PFSK-1 (cell line): Measurements from ENCODE around the gene SLC2A6.

ENCODE experiments used
- FOXP2 ChIP-seq: optimal IDR thresholded peaks from 2 replicates; pipeline ENCODE3; 2011; ENCODE audit warnings: borderline replicate concordance, control low read depth, inconsistent platforms; ENCODE audit not compliant: insufficient read depth; ENCODE audit errors: extremely low read length, extremely low read depth
- POLR2AphosphoS5 ChIP-seq: IDR thresholded peaks from 2 replicates; pipeline ENCODE4 v1.6.1; 2012; ENCODE audit warnings: low read depth, mild to moderate bottlenecking, control low read depth, low read length, moderate library complexity
- SIN3A ChIP-seq: IDR thresholded peaks from 2 replicates; pipeline ENCODE4 v1.6.1; 2012; ENCODE audit warnings: mild to moderate bottlenecking, low read length, moderate library complexity, borderline replicate concordance; ENCODE audit not compliant: insufficient read depth
- TAF1 ChIP-seq: IDR thresholded peaks from 2 replicates; pipeline ENCODE4 v1.6.1; 2012; ENCODE audit warnings: low read length, control low read depth, borderline replicate concordance; ENCODE audit not compliant: insufficient read depth
- TF ChIP-seq, protein P1 (sequence below), 2 experiments: IDR thresholded peaks; 2 replicates each; pipeline versions ENCODE4 v1.6.1 to v1.8.0; 2011 to 2012; ENCODE audit warnings: low read depth in 2 of 2, low read length in 2 of 2, control low read depth in 1 of 2, inconsistent platforms in 1 of 2, mild to moderate bottlenecking in 1 of 2, moderate library complexity in 1 of 2; ENCODE audit not compliant: insufficient read depth in 1 of 2

The SLC2A6 gene

DNA sequence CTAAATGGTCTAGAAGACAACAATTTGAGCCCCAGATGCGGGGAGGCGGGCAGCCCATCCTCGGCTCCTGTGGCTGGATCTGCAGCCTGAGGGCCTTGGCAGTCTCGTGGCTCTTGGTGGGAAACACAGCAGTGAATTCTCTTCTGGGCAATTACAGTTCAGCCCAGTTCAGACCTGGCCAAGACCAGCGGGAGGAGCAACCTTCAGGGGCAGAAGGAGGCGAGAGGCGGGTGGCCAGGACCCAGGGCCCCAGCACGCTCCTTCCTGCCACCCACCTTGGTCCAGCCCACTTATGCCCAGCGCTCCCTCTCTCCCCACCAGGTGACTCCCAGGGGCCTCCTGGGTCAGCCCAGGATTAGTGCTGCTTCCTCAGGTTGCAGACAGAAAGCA is 38.1 kb upstream of the SLC2A6 start:
- TF ChIP-seq FOXP2, result no peak
- TF ChIP-seq, protein P1, sequence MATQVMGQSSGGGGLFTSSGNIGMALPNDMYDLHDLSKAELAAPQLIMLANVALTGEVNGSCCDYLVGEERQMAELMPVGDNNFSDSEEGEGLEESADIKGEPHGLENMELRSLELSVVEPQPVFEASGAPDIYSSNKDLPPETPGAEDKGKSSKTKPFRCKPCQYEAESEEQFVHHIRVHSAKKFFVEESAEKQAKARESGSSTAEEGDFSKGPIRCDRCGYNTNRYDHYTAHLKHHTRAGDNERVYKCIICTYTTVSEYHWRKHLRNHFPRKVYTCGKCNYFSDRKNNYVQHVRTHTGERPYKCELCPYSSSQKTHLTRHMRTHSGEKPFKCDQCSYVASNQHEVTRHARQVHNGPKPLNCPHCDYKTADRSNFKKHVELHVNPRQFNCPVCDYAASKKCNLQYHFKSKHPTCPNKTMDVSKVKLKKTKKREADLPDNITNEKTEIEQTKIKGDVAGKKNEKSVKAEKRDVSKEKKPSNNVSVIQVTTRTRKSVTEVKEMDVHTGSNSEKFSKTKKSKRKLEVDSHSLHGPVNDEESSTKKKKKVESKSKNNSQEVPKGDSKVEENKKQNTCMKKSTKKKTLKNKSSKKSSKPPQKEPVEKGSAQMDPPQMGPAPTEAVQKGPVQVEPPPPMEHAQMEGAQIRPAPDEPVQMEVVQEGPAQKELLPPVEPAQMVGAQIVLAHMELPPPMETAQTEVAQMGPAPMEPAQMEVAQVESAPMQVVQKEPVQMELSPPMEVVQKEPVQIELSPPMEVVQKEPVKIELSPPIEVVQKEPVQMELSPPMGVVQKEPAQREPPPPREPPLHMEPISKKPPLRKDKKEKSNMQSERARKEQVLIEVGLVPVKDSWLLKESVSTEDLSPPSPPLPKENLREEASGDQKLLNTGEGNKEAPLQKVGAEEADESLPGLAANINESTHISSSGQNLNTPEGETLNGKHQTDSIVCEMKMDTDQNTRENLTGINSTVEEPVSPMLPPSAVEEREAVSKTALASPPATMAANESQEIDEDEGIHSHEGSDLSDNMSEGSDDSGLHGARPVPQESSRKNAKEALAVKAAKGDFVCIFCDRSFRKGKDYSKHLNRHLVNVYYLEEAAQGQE (IDR thresholded peaks at IDR 0.05; ENCODE audit: insufficient read depth in 1 of 2, low read depth in 2 of 2, low read length in 2 of 2), result no peak
- TF ChIP-seq TAF1, result no peak
- no peak for TF ChIP-seq SIN3A
- TF ChIP-seq POLR2AphosphoS5, result no peak

DNA sequence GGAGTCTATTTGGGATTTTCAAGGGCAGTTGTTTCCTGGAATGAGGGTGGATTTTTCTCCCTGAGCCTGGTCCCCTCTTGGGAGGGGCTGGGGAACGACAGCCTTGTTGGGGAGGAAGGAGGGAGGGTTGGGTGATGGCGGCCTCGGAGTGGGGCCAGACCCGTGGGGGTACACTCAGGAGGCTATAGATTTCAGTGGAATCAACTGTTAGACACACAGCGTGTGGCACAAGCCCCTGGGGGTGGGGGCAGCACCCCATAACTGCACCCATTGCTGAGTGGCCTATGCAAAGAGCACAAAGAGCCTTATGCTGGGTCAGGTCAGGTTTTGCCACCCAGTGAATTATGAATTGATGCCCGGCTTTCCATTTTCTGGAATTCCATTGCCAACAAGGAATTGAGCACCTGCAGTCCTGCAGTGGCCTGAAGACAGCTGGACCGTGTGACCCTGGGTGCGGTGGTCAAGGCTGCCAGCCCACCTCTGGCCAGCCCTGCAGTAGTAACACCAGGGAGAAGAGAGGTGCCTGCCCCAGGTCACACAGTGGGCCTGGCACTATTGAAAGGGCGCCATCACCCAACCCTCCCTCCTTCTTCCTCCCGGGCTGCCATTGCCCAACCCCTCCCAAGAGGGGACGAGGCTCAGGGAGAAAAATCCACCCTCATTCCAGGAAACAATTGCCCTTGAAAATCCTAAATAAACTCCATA is 37.5 kb upstream of the SLC2A6 start:
- no peak for TF ChIP-seq SIN3A
- TF ChIP-seq FOXP2, result no peak

DNA sequence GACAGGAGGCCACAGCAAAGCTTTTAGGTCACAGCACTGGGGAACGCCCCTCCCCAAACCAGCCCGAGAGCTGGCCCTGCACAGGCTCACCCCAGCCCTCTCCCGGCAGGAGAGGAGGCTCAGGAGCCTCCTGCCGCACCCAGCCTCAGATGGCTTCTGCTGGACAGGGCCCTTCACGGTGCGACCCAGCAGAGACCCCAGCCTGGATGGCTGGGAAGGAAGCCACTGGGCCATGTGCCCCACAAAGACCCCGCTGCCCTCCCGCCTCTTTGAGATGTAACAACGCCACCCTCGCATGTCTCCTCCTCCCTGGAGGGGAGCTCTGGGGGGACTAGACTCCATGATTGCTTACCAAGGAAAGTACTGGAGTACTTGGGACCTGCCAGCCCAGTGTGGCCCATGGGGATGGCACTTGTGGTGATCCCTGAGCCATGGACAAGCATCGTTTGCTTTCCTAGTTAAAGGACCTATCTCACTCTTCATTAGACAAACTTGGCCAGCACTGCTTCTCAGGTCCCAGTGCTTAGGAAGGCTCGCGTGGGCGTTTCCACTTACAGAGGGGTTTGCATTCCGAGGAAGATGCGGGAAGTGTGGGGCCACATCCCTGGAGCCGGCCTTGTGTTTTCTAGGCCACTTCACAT is 36.8 kb upstream of the SLC2A6 start:
- no peak for TF ChIP-seq TAF1
- no peak for TF ChIP-seq SIN3A
- TF ChIP-seq, protein P1 (IDR thresholded peaks at IDR 0.05; ENCODE audit: insufficient read depth in 1 of 2, low read depth in 2 of 2, low read length in 2 of 2), result no peak
- TF ChIP-seq FOXP2, result no peak
- no peak for TF ChIP-seq POLR2AphosphoS5

DNA sequence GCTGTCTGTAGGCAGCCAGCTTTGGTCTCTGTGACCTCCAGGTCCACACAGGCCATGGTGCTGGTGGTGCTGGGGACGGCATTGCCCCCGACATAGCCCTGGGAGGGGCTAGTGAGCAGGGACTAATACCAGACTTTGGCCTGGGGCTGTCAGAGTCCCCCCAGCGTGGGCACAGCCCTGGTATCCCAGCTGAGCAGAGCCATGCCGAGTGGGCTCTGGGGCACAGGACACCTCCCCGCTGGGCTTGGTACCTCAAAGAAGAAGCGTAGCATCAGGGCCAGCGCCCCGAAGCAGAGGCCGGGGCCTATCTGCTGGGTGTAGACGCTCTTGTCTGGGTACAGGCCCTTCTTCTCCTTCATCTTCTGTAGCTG is 36.3 kb upstream of the SLC2A6 start:
- TF ChIP-seq FOXP2 (no peak), TAF1 (no peak), POLR2AphosphoS5 (no peak), SIN3A (no peak)
- TF ChIP-seq, protein P1 (IDR thresholded peaks at IDR 0.05; ENCODE audit: insufficient read depth in 1 of 2, low read depth in 2 of 2, low read length in 2 of 2), result no peak

DNA sequence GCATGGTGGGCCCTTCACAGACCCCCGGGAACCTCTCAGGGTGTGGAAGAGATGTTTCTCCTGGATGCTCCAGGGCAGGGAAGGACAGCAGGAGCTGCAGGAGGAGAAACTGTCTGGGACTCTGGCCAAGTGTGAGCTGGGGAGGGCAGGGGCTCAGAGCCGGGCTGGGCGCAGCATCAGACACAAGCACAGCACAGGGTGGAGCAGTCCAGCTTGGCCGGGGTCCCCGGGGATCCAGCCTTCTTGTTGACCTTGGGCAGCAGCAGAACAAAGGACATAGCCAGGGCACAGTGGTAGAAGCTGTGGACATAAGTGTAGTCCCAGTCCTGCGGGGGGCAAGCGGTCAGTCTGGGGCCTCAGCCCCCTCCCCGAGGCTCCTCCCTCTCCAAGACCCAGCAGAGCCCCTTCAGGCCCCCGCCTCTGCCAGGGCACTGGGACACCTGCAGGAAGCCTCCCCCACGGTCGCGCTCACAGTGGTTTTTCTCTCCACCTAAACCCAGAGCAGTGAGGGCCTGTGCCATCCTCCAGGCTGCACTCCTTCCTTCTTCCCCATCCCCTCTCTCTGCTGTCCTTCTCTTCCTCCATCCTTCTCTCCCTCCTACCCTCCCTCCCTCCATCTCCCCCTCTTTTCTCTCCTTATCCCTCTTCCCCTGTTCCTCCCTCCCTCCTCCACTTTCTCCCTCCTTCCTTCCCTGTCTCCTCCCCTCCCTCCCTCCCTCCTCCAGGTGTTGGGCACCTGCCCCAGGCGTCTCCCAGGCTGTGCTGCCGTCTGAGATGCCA is 35.8 kb upstream of the SLC2A6 start:
- no peak for TF ChIP-seq POLR2AphosphoS5
- TF ChIP-seq SIN3A, result no peak
- no peak for TF ChIP-seq FOXP2
